ENCODE results near the gene ADPRH.

The ADPRH gene

GRCh38 chr3:119630128-119630879 is 51.0 kb downstream of the ADPRH start:
- DNase-seq (ENCODE audit: low read depth) = peak; percentile 45

- no peak for DNase-seq (ENCODE audit: low read depth)
Measured at GRCh38 chr3:119630880-119631329, 51.6 kb downstream of the ADPRH start.

- no peak for DNase-seq (ENCODE audit: low read depth)
Measured at GRCh38 chr3:119631516-119631915, 52.2 kb downstream of the ADPRH start.

GRCh38 chr3:119632216-119632615 is 52.9 kb downstream of the ADPRH start:
- no peak for DNase-seq (ENCODE audit: low read depth)

- DNase-seq (ENCODE audit: low read depth) = no peak
Measured at GRCh38 chr3:119632829-119633228, 53.5 kb downstream of the ADPRH start.

- no peak for DNase-seq (ENCODE audit: low read depth)
Measured at GRCh38 chr3:119635719-119636118, 56.4 kb downstream of the ADPRH start.

- no peak for DNase-seq (ENCODE audit: low read depth)
Measured at GRCh38 chr3:119636249-119636648, 57.0 kb downstream of the ADPRH start.

GRCh38 chr3:119636891-119637611 is 57.8 kb downstream of the ADPRH start:
- no peak for DNase-seq (ENCODE audit: low read depth)

GRCh38 chr3:119637679-119638477 is 58.6 kb downstream of the ADPRH start:
- DNase-seq (ENCODE audit: low read depth) = peak; percentile 60

Measured in fibroblast of gingiva (primary cell).